MM.1S (cell line): ENCODE measurements around the gene SFSWAP.
"Not testable (repeated sequence)": the region's sequence is repeated elsewhere in the genome, so short reads cannot be mapped to it uniquely, and the experiment has no call there.

ENCODE experiments used
- DNase-seq: peaks from one replicate; pipeline ENCODE4 v3.0.0-alpha.2; 2015
- H2AFZ ChIP-seq: fragments of 300-600 bp; sonication (generic); 2 replicates; pipeline ENCODE4 v1.6.0; 2016; ENCODE audit warnings: antibody characterized with exemption, low read length
- H3F3A ChIP-seq: fragments of 300-600 bp; sonication (generic); 2 replicates; pipeline ENCODE4 v1.6.1; 2016; ENCODE audit warnings: mild to moderate bottlenecking, antibody characterized with exemption, low read length, moderate library complexity, mixed read lengths; ENCODE audit not compliant: insufficient read depth
- H3K27ac ChIP-seq: fragments of 300-600 bp; sonication (generic); 2 replicates; pipeline ENCODE4 v1.5.1; 2016; ENCODE audit warnings: mild to moderate bottlenecking, low read length
- H3K27me3 ChIP-seq: fragments of 300-600 bp; sonication (generic); replicated peaks from 2 replicates; pipeline ENCODE4 v1.6.0; 2016; ENCODE audit warnings: low read length; ENCODE audit not compliant: insufficient read depth
- H3K36me3 ChIP-seq: fragments of 300-600 bp; sonication (generic); replicated peaks from 2 replicates; pipeline ENCODE4 v1.6.1; 2016; ENCODE audit warnings: mild to moderate bottlenecking, low read length, mixed read lengths; ENCODE audit not compliant: insufficient read depth
- H3K4me1 ChIP-seq: fragments of 300-600 bp; sonication (generic); 2 replicates; pipeline ENCODE4 v1.6.1; 2016; ENCODE audit warnings: low read length, mixed read lengths
- H3K4me2 ChIP-seq: fragments of 300-600 bp; sonication (generic); 2 replicates; pipeline ENCODE4 v1.6.0; 2016; ENCODE audit warnings: low read depth, low read length
- H3K4me3 ChIP-seq: fragments of 300-600 bp; sonication (generic); 2 replicates; pipeline ENCODE4 v1.5.1; 2016; ENCODE audit warnings: low read length, mixed read lengths
- H3K79me2 ChIP-seq: fragments of 300-600 bp; sonication (generic); 2 replicates; pipeline ENCODE4 v1.6.1; 2016; ENCODE audit warnings: mixed run types, low read length, mixed read lengths
- H3K9ac ChIP-seq: fragments of 300-600 bp; sonication (generic); 2 replicates; pipeline ENCODE4 v1.6.1; 2016; ENCODE audit warnings: low read length, mixed read lengths
- H3K9me2 ChIP-seq: fragments of 300-600 bp; sonication (generic); replicated peaks from 2 replicates; pipeline ENCODE4 v1.6.1; 2016; ENCODE audit warnings: mild to moderate bottlenecking, low read length, mixed read lengths; ENCODE audit not compliant: insufficient read depth
- H3K9me3 ChIP-seq: fragments of 300-600 bp; sonication (generic); replicated peaks from 2 replicates; pipeline ENCODE4 v1.6.1; 2016; ENCODE audit warnings: mild to moderate bottlenecking, low read length, mixed read lengths; ENCODE audit not compliant: insufficient read depth
- H4K20me1 ChIP-seq: fragments of 300-600 bp; sonication (generic); 2 replicates; pipeline ENCODE4 v1.6.1; 2016; ENCODE audit warnings: mild to moderate bottlenecking, low read length, moderate library complexity, mixed read lengths; ENCODE audit not compliant: insufficient read depth
- EZH2 ChIP-seq: fragments of 300-600 bp; sonication (generic); optimal IDR thresholded peaks from 2 replicates; pipeline ENCODE3; 2017; ENCODE audit warnings: low read depth, mild to moderate bottlenecking, antibody characterized with exemption, low read length, mixed read lengths
- EZH2phosphoT487 ChIP-seq: fragments of 300-600 bp; sonication (generic); IDR thresholded peaks from 2 replicates; pipeline ENCODE4 v1.6.1; 2018; ENCODE audit warnings: antibody characterized with exemption, low read length
- TF ChIP-seq, protein P1 (sequence below): fragments of 300-600 bp; sonication (generic); IDR thresholded peaks from 2 replicates; pipeline ENCODE4 v1.5.1; 2016; ENCODE audit warnings: antibody characterized with exemption, low read length, mixed read lengths

Gene SFSWAP

DNA sequence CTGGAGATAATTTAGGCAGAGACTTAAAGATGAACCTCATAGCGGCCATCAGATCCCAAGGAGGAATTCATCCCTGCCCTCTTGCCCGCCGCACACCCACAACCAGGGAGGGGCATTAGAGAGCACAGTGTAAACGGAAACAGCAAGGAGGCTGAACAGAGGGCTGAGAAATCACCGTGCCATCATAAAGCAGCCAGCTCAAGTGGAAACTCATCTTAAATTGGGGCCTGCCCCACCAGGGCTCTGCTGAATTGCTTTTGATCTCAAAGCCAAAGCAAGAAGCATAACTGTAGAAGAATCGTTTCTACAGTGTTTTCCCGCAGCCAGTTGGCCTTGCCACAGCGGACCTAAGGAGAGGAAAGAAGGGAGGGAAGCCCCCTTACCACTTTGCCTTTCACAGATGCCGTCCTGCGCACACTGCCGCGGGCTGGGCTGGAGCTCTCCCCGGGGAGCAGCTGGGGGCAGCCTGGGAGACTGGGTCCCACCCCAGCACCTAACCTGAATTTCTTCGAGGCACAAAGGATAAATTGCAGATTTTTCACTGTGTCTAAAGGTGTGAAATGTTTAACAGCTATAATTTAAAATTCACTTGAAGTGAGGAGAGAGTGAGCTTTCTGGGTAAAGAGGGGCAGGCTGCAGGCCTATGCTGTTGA lies 65.5 kb downstream of the SFSWAP start:
- Histone ChIP-seq H3K36me3 (no peaks in the 10 kb centered on the region), H3K27ac (no peak overlapping the region), H3K4me2 (no peak overlapping the region)

DNA sequence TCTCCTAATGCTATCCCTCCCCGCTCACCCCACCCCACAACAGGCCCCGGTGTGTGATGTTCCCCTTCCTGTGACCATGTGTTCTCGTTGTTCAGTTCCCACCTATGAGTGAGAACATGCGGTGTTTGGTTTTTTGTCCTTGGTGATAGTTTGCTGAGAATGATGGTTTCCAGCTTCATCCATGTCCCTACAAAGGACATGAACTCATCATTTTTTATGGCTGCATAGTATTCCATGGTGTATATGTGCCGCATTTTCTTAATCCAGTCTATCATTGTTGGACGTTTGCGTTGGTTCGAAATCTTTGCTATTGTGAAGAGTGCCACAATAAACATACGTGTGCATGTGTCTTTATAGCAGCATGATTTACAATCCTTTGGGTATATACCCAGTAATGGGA lies 66.4 kb downstream of the SFSWAP start:
- H3K9ac ChIP-seq, H3K36me3 ChIP-seq, H3K4me3 ChIP-seq: not testable (repeated sequence)

More for the DNA sequence above, 65.5 kb downstream of the SFSWAP start:
- no peak overlapping the region for H3K9ac ChIP-seq
- H2AFZ ChIP-seq = no peak overlapping the region
- H3K79me2 ChIP-seq = no peaks in the 10 kb centered on the region
- H3K27me3 ChIP-seq = no peaks in the 10 kb centered on the region
- no peaks in the 10 kb centered on the region for H3K9me3 ChIP-seq
- H3F3A ChIP-seq = peaks cover 11% of the 10 kb centered on the region
- H4K20me1 ChIP-seq = no peaks in the 10 kb centered on the region
- no peak for TF ChIP-seq EZH2
- no peak for DNase-seq
- peaks cover 23% of the 10 kb centered on the region for H3K4me1 ChIP-seq
- H3K4me3 ChIP-seq = no peak overlapping the region
- H3K9me2 ChIP-seq = no peaks in the 10 kb centered on the region

DNA sequence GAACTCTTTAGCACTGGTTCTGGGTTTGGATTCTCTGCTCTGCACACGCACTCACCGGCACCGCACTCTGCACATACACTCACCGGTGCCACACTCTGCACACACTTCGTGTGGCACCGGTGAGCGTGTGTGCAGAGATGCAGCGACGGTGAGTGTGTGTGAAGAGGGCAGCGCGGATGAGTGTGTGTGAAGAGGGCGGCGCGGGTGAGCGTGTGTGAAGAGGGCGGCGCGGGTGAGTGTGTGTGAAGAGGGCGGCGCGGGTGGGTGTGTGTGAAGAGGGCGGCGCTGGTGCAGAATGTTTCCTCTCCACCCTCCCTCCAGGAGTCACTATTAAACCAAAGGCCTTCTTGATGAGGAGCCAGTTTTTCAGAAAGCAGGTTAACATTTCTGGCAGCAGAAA lies 68.1 kb downstream of the SFSWAP start:
- Histone ChIP-seq H3K9me3 (no peaks in the 10 kb centered on the region), H2AFZ (no peak overlapping the region), H3K9ac (no peak overlapping the region), H3K79me2 (no peaks in the 10 kb centered on the region), H4K20me1 (no peaks in the 10 kb centered on the region), H3F3A (no peaks in the 10 kb centered on the region; the same call in none of the 2 replicates), H3K4me2 (no peak overlapping the region), H3K4me1 (peaks cover 5% of the 10 kb centered on the region; the same call in 1 of the 2 replicates), H3K9me2 (no peaks in the 10 kb centered on the region), H3K27me3 (no peaks in the 10 kb centered on the region), H3K27ac (no peak overlapping the region), H3K36me3 (no peaks in the 10 kb centered on the region), H3K4me3 (no peak overlapping the region)
- no peak for DNase-seq
- TF ChIP-seq EZH2 = no peak
- TF ChIP-seq, protein P1, sequence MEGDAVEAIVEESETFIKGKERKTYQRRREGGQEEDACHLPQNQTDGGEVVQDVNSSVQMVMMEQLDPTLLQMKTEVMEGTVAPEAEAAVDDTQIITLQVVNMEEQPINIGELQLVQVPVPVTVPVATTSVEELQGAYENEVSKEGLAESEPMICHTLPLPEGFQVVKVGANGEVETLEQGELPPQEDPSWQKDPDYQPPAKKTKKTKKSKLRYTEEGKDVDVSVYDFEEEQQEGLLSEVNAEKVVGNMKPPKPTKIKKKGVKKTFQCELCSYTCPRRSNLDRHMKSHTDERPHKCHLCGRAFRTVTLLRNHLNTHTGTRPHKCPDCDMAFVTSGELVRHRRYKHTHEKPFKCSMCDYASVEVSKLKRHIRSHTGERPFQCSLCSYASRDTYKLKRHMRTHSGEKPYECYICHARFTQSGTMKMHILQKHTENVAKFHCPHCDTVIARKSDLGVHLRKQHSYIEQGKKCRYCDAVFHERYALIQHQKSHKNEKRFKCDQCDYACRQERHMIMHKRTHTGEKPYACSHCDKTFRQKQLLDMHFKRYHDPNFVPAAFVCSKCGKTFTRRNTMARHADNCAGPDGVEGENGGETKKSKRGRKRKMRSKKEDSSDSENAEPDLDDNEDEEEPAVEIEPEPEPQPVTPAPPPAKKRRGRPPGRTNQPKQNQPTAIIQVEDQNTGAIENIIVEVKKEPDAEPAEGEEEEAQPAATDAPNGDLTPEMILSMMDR = no peak
- TF ChIP-seq EZH2phosphoT487 = no peak

More for the DNA sequence above, 66.4 kb downstream of the SFSWAP start:
- not testable (repeated sequence) for H3K27me3 ChIP-seq, H3K27ac ChIP-seq, H3K79me2 ChIP-seq, H3K4me2 ChIP-seq, DNase-seq, H3K9me2 ChIP-seq, H4K20me1 ChIP-seq, H2AFZ ChIP-seq, H3K9me3 ChIP-seq
- Histone ChIP-seq H3K4me1 (peaks cover 23% of the 10 kb centered on the region), H3F3A (peaks cover 11% of the 10 kb centered on the region)

DNA sequence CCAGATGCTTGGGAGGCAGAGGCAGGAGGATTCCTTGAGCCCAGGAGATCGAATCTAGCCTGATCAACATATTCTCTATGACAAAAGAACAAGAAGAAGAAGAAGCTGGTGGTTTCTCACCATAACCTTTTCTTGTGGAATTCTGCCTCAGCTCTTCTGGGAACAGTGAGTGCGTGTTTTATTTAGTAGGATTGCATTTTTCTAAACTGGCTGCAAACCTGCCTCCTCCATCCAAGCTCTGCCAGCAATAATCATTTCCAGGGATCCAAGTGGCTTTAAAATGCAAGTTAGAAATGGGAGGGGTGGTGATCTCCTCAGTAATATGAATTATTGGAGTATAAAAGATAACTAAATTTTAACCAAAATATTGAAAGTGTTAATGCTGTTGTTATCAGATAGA lies 71.2 kb downstream of the SFSWAP start:
- Histone ChIP-seq H3K36me3 (no peaks in the 10 kb centered on the region), H3K4me3 (no peak overlapping the region), H2AFZ (no peak overlapping the region), H3K9ac (no peak overlapping the region), H3F3A (no peaks in the 10 kb centered on the region; the same call in 1 of the 2 replicates), H4K20me1 (no peaks in the 10 kb centered on the region), H3K79me2 (no peaks in the 10 kb centered on the region), H3K9me2 (no peaks in the 10 kb centered on the region), H3K4me2 (no peak overlapping the region), H3K4me1 (no peaks in the 10 kb centered on the region), H3K9me3 (no peaks in the 10 kb centered on the region), H3K27ac (no peak overlapping the region), H3K27me3 (no peaks in the 10 kb centered on the region)
- TF ChIP-seq EZH2phosphoT487 = no peak
- no peak for TF ChIP-seq EZH2
- no peak for DNase-seq
